Transverse colon (tissue), 4 donors: ENCODE results near the gene BRSK2. TPM values are rescaled to one million over a fixed set of nuclear protein-coding genes. Genes with fewer than 3 reads are reported as not detected.

ENCODE experiments used
- DNase-seq: peaks from one replicate; pipeline ENCODE4 v3.0.0-alpha.2; 2019
- H3K27ac ChIP-seq, 4 donors: fragments of 200-600 bp; sonication (generic); 2 replicates each; pipeline ENCODE4 v1.5.1; 2016 to 2018; ENCODE audit warnings: inconsistent platforms in 4 of 4
- H3K27me3 ChIP-seq: fragments of 200-600 bp; sonication (generic); 2 replicates; pipeline ENCODE4 v1.5.1; 2017; ENCODE audit warnings: inconsistent platforms
- H3K36me3 ChIP-seq, 4 donors: fragments of 200-600 bp; sonication (generic); 2 replicates each; pipeline ENCODE4 v1.5.1; 2017 to 2019; ENCODE audit warnings: inconsistent platforms in 4 of 4
- H3K4me1 ChIP-seq, 4 donors: fragments of 200-600 bp; sonication (generic); 2 replicates each; pipeline ENCODE4 v1.5.1; 2017 to 2020; ENCODE audit warnings: inconsistent platforms in 4 of 4
- H3K4me3 ChIP-seq, 4 donors: fragments of 200-600 bp; sonication (generic); 1 replicate in 1 of 4; 2 replicates in 3 of 4; pipeline versions ENCODE4 v1.5.1 to v1.6.1; 2017 to 2019; ENCODE audit warnings: inconsistent platforms in 4 of 4
- H3K9me3 ChIP-seq, 2 donors: fragments of 200-600 bp; sonication (generic); 2 replicates each; pipeline ENCODE4 v1.5.1; 2017 to 2019; ENCODE audit warnings: inconsistent platforms in 2 of 2
- EP300 ChIP-seq: sonication (generic); formaldehyde crosslinking; IDR thresholded peaks from one replicate; pipeline ENCODE4 v1.6.1; 2017; ENCODE audit warnings: antibody characterized with exemption, low read depth
- POLR2A ChIP-seq: fragments of 450-650 bp; IDR thresholded peaks from one replicate; pipeline ENCODE4 v1.6.1; 2016; ENCODE audit warnings: antibody characterized with exemption, mild to moderate bottlenecking, moderate library complexity
- POLR2AphosphoS5 ChIP-seq, 3 donors: sonication (generic); formaldehyde crosslinking; IDR thresholded peaks; one replicate each; pipeline ENCODE4 v1.6.1; 2016; ENCODE audit warnings: antibody characterized with exemption in 3 of 3
- WGBS, 2 donors: methylation state at CpG; one replicate each; pipeline ENCODE4 v1.1.5; 2018; ENCODE audit warnings: low coverage in 1 of 2; 5-methylcytosine and 5-hydroxymethylcytosine counted together
- in situ Hi-C, 4 donors: fragments of 200-750 bp; cut with MboI; loops; one replicate each; pipeline versions ENCODE4 v1.15.0 to v1.15.1; 2017; ENCODE audit warnings: low sequenced_read_pairs in 3 of 4, low pct_ligation_motif_present in 1 of 4, low pct_unique_long_range_greater_than_20kb in 1 of 4
- intact Hi-C: fragments of 100-400 bp; cut with DNase I; formaldehyde crosslinking; loops from one replicate; pipeline ENCODE4 v1.15.1; 2023; ENCODE audit warnings: low total_unique reads
- total RNA-seq, 4 donors: library from RNA; depleted of rRNA; stranded (reverse); fragments of >200 nt; gene quantifications; one replicate each; pipeline ENCODE4 v1.1.0, GENCODE V29; 2016
- TF ChIP-seq, protein P1 (sequence below), 5 experiments: fragments of 200-600 bp in 3 of 5; fragments of 450-650 bp in 2 of 5; sonication (generic) in 3 of 5; IDR thresholded peaks; 1 replicate in 2 of 5; 2 replicates in 3 of 5; pipeline ENCODE4 v1.5.1; 2016 to 2017; ENCODE audit warnings: antibody characterized with exemption in 5 of 5, inconsistent platforms in 3 of 5, mild to moderate bottlenecking in 2 of 5, moderate library complexity in 1 of 5

BRSK2 gene
- total RNA-seq, 4 donors from 2014 or later = 0.14 to 1.8 (median 0.95) TPM; not detected in 1

DNA sequence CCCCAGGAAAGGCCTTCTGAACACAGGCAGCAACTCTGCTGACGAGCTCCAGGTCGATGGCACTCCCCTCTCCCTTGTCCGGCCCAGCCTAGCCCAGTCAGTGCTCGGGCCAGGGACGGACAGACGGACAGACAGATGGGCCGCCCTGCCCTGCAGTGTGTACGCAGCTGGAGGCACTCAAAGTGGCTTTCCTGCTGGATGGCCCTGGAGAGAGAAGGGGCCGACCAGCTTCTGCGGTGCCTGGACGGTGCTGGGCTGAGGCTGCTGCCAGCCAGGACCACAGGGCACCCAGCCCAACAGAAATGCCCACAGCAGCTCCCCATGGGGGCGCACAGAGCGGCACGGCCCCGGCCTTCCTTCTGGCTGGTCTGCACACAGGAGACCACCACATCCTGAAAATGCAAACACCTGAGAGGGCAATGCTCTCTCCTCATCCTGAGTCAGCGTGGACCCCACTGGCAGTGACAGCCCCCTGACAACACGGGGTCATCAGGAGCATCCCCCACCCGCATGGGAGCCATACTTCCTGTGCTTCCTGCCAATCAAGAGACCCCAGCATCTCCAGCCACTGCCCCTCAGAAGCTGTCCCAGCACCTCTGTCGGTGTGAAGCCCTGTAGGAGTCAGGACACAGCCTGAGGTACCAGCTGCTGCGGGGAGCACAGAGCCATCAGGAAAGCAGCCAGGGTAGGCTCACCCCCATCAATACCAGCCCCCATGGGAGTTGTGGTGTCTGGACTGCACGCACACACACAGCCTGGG is 97.5 kb downstream of the BRSK2 start:
- in situ Hi-C loops = no loop called here
- WGBS, 2 donors = 51% methylated on average over 20 of the region's 21 CpGs; no CpG with 5 or more reads in 1 of the 2 donors
- intact Hi-C loops = no loop called here
- Histone ChIP-seq H3K4me3 (no peak overlapping the region), H3K4me1 (peaks cover 42 to 74% (median 51%) of the 10 kb centered on the region in 4 donors), H3K36me3 (no peaks in the 10 kb centered on the region), H3K9me3 (no peaks in the 10 kb centered on the region), H3K27ac (peak overlapping the region; percentile 81 to 92 (median 84)), H3K27me3 (no peaks in the 10 kb centered on the region)
- TF ChIP-seq POLR2A (no peak), EP300 (no peak), POLR2AphosphoS5 (IDR thresholded peaks at IDR 0.05) (no peak)
- TF ChIP-seq, protein P1, sequence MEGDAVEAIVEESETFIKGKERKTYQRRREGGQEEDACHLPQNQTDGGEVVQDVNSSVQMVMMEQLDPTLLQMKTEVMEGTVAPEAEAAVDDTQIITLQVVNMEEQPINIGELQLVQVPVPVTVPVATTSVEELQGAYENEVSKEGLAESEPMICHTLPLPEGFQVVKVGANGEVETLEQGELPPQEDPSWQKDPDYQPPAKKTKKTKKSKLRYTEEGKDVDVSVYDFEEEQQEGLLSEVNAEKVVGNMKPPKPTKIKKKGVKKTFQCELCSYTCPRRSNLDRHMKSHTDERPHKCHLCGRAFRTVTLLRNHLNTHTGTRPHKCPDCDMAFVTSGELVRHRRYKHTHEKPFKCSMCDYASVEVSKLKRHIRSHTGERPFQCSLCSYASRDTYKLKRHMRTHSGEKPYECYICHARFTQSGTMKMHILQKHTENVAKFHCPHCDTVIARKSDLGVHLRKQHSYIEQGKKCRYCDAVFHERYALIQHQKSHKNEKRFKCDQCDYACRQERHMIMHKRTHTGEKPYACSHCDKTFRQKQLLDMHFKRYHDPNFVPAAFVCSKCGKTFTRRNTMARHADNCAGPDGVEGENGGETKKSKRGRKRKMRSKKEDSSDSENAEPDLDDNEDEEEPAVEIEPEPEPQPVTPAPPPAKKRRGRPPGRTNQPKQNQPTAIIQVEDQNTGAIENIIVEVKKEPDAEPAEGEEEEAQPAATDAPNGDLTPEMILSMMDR (IDR thresholded peaks at IDR 0.05) = no peak
- DNase-seq = no peak

DNA sequence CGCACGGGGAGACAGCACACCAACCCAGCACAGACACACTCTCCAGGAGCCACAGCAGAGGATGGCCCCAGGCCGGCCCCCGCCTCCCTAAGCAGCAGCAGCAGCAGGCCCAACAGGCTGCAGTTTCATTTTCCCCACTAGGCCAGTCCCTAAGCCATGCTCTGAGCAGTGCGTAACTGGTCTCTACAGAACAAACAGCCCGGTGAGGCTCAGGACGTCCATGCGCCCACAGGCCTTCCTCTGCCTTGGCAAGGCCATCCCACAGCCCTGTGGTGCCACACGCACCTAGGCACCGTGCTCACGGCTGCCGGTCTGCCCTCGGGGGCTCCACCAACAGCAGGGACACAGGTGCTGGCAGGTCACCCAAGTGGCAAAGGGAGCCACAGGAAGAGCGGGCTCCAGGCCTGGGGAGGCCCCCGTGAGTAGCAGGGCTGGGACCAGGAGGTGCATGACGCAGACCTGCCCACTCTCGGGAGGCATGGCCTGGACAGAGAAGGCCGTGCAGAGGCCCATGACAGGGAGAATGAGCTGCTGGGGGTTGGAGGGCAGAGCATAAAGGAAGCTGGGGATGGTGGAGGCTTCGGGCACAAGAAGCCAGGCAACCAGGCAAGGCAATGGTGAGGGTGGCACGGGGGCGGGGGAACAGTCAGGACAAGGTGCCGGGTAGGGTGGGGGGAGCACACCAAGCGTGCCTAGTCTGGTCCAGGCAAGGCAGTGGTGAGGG is 98.3 kb downstream of the BRSK2 start:
- peak overlapping the region; percentile 81 to 92 (median 84) for H3K27ac ChIP-seq
- H3K9me3 ChIP-seq = no peaks in the 10 kb centered on the region
- peaks cover 42 to 66% (median 47%) of the 10 kb centered on the region in 4 donors for H3K4me1 ChIP-seq
- TF ChIP-seq POLR2AphosphoS5 (IDR thresholded peaks at IDR 0.05) (no peak), POLR2A (no peak), EP300 (no peak)
- TF ChIP-seq, protein P1 (IDR thresholded peaks at IDR 0.05) = peak in 1 of 5 experiments; percentile 6
- in situ Hi-C loops = no loop called here
- no peaks in the 10 kb centered on the region for H3K27me3 ChIP-seq
- intact Hi-C loops = no loop called here
- DNase-seq = no peak
- no peak overlapping the region for H3K4me3 ChIP-seq
- no peaks in the 10 kb centered on the region for H3K36me3 ChIP-seq
- 71% methylated on average over 23 of the region's 23 CpGs; no CpG with 5 or more reads in 1 of the 2 donors for WGBS, 2 donors

DNA sequence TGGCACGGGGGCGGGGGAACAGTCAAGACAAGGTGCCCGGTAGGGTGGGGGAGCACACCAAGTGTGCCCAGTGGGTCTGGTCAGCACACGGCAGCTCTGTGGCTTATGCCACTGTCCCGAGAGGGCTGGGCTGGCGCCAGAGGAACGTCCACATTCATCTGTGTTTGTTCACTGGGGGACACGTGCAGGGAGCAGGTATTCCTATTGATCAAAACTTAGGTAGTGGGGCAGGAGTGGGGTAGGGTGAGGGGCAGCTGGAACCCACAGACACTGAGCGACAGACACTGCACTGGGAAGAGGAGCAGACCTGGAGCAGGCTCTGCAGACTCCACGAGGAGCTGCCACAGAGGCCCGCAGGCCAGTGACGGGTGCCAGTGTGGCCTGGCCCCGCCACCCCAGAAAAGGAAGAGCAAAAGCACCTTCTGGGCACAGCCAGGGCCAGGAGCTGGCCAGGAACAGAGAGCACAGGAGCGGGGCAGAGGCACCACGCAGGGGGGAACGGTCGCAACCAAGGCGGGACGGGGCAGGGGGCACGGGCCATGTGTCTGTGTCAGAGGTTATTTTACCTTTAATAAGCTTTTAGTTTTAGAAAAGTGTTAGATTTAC is 98.9 kb downstream of the BRSK2 start:
- TF ChIP-seq, protein P1 (IDR thresholded peaks at IDR 0.05) = no peak
- TF ChIP-seq POLR2AphosphoS5 (IDR thresholded peaks at IDR 0.05) (no peak), POLR2A (no peak), EP300 (no peak)
- Histone ChIP-seq H3K9me3 (no peaks in the 10 kb centered on the region), H3K4me1 (peaks cover 36 to 60% (median 43%) of the 10 kb centered on the region in 4 donors), H3K4me3 (no peak overlapping the region), H3K27me3 (no peaks in the 10 kb centered on the region), H3K36me3 (no peaks in the 10 kb centered on the region), H3K27ac (peak overlapping the region; percentile 81 to 92 (median 84))
- 84 to 100% methylated on average over 3 to 20 of the region's 20 CpGs for WGBS, 2 donors
- in situ Hi-C loops = no loop called here
- DNase-seq = no peak
- intact Hi-C loops = no loop called here

DNA sequence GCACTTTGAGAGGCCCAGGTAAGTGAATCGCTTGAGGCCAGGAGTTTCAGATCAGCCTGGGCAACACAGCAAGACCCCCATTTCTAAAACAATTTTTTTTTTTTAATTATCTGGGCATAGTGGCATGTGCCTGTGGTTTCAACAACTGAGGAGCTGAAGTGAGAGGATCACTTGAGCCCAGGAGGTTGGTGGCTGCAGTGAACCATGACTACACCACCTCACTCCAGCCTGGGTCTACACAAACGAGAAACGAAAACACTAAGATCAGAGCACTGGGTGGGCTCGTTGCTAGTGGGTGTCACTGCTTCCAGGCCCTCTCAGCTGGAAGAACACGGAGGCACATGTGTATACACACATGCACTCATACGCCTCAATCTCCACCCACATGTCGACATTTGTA is 100.9 kb downstream of the BRSK2 start:
- Histone ChIP-seq H3K36me3 (no peaks in the 10 kb centered on the region), H3K27me3 (no peaks in the 10 kb centered on the region), H3K4me1 (peaks cover 30 to 56% (median 35%) of the 10 kb centered on the region in 4 donors), H3K4me3 (no peak overlapping the region), H3K27ac (no peak overlapping the region), H3K9me3 (no peaks in the 10 kb centered on the region)
- intact Hi-C loops = no loop called here
- TF ChIP-seq POLR2AphosphoS5 (IDR thresholded peaks at IDR 0.05) = no peak
- TF ChIP-seq EP300 = no peak
- TF ChIP-seq, protein P1 (IDR thresholded peaks at IDR 0.05) = no peak
- TF ChIP-seq POLR2A = no peak
- WGBS, 2 donors = 53 to 75% methylated on average over 3 to 7 of the region's 7 CpGs
- no peak for DNase-seq
- in situ Hi-C loops = no loop called here
